ENCODE measurements around the gene KLK13. TPM values are rescaled to one million over a fixed set of nuclear protein-coding genes. Genes with fewer than 3 reads are reported as not detected.

KLK13 gene
- total and polyA plus RNA-seq, 2 of the 8 experiments (the other 6 are each of a cell fraction or from before 2014, with no cell fraction given) = 4.2 to 4.5 TPM

DNA sequence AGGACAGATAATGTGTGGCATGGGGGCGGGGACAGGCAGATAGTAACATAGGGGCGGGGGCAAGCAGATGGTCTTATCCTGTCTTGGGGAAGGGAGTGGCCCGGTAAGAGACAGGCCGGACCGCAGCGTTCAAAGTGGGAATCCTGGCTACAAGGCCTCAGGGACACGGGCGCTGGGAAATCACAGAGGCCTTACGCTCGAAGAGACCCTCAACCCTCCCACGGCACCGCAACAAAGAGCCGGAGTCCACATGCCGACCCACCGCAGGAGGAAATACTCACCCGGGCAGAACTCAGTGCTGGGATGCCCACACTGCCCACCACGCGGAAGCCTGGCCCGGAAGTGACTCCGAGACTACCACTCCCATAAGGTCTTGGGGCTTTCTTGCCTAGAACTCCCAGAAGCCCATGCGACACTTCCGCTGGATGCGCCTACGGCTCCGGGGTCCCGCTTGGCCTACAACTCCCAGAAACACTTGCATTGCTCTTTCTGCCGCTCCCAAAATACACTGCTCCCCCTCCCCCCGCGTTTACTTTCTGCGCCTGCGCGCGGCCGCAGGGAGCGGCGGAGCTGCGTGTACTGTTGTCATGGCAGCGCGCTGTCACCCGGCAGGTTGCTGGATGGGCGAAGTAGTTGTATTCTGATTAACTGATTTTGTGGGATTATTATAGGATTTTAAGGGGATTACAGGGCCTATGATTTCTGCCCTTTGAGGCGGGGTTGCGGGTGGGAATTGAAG lies 43.3 kb upstream of the KLK13 start, which contains the start of gene CTU1 (continued):
- TF ChIP-seq SIRT6 (IDR thresholded peaks at IDR 0.05; ENCODE audit: low read length) (no peak), CHD1 (IDR thresholded peaks at IDR 0.05; ENCODE audit: low read depth, low read length) (no peak), TAF1 (IDR thresholded peaks at IDR 0.05; ENCODE audit: low read depth, low read length) (peak; percentile 47), TEAD4 (IDR thresholded peaks at IDR 0.05; ENCODE audit: low read depth, low read length) (0 out of 2 replicates have a peak, but pooled peaks have one; percentile 27), TBP (IDR thresholded peaks at IDR 0.05; ENCODE audit: low read depth, low read length) (0 out of 2 replicates have a peak, but pooled peaks have one; percentile 13), YY1 (IDR thresholded peaks at IDR 0.05; ENCODE audit: low read depth, low read length) (0 out of 2 replicates have a peak, but pooled peaks have one; percentile 37)
